Left ventricle myocardium inferior (tissue), 1 donor: ENCODE results near the gene RUFY3. TPM values are rescaled to one million over a fixed set of nuclear protein-coding genes. Genes with fewer than 3 reads are reported as not detected.
"Not testable (repeated sequence)": the region's sequence is repeated elsewhere in the genome, so short reads cannot be mapped to it uniquely, and the experiment has no call there.

ENCODE experiments used
- DNase-seq: peaks from one replicate; pipeline ENCODE4 v3.0.0-alpha.2; 2020
- H3K27ac ChIP-seq: fragments of 200-600 bp; replicated peaks from 2 replicates; pipeline ENCODE4 v1.8.0; 2021
- H3K27me3 ChIP-seq: fragments of 200-600 bp; 2 replicates; pipeline ENCODE4 v1.8.0; 2021; ENCODE audit warnings: low read depth
- H3K36me3 ChIP-seq: fragments of 200-600 bp; 2 replicates; pipeline ENCODE4 v1.8.0; 2021
- H3K4me1 ChIP-seq: fragments of 200-600 bp; 2 replicates; pipeline ENCODE4 v1.8.0; 2021
- H3K4me3 ChIP-seq: fragments of 200-600 bp; 2 replicates; pipeline ENCODE4 v1.8.0; 2021; ENCODE audit warnings: mild to moderate bottlenecking, moderate library complexity
- H3K9me3 ChIP-seq: fragments of 200-600 bp; replicated peaks from 2 replicates; pipeline ENCODE4 v1.8.0; 2021
- intact Hi-C: fragments of 100-400 bp; cut with micrococcal nuclease; formaldehyde crosslinking; loops from one replicate; pipeline ENCODE4 v1.11.0; 2022
- total RNA-seq: library from RNA; stranded (reverse); fragmentation: NEBNext Ultra II Directional; extraction: Animal tissue kit (Norgen Biotek cat#: 25700); gene quantifications from one replicate; pipeline ENCODE4 v1.2.1, GENCODE V29; 2021
- TF ChIP-seq, protein P1 (sequence below): fragments of 200-600 bp; IDR thresholded peaks from 2 replicates; pipeline ENCODE4 v1.8.0; 2021; ENCODE audit warnings: antibody characterized with exemption, mild to moderate bottlenecking, borderline replicate concordance
- donor health status: DM: no; HTN: yes; CAD: no; lungs with severe emphysema.

The RUFY3 gene
- total RNA-seq, 1 donor from 2014 or later, result 20.5 TPM

DNA sequence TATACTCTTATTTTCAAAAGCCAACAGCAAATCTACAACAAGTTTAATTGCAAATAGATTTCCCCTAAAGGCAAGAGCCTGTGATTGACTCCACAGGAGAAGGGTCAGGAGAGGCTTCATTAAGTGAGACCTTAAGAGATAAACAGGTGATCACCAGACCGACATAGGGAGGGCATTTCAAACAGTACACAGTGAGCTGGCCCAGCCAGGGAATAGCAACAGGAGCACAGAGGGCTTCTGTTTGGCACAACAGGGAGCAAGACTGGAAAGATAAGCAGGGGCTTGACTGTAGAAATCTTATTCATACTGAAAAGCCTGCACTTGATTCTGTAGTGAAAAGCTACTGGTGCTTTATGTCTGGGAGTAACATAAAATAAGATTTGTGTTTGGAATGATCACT lies 3.9 kb downstream of the RUFY3 start:
- Histone ChIP-seq H3K27ac (no peak overlapping the region), H3K4me1 (peaks cover 42% of the 10 kb centered on the region), H3K9me3 (no peaks in the 10 kb centered on the region), H3K27me3 (no peaks in the 10 kb centered on the region), H3K4me3 (no peak overlapping the region), H3K36me3 (no peaks in the 10 kb centered on the region)
- DNase-seq, result no peak
- intact Hi-C loops, result no loop called here
- TF ChIP-seq, protein P1, sequence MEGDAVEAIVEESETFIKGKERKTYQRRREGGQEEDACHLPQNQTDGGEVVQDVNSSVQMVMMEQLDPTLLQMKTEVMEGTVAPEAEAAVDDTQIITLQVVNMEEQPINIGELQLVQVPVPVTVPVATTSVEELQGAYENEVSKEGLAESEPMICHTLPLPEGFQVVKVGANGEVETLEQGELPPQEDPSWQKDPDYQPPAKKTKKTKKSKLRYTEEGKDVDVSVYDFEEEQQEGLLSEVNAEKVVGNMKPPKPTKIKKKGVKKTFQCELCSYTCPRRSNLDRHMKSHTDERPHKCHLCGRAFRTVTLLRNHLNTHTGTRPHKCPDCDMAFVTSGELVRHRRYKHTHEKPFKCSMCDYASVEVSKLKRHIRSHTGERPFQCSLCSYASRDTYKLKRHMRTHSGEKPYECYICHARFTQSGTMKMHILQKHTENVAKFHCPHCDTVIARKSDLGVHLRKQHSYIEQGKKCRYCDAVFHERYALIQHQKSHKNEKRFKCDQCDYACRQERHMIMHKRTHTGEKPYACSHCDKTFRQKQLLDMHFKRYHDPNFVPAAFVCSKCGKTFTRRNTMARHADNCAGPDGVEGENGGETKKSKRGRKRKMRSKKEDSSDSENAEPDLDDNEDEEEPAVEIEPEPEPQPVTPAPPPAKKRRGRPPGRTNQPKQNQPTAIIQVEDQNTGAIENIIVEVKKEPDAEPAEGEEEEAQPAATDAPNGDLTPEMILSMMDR, result no peak

DNA sequence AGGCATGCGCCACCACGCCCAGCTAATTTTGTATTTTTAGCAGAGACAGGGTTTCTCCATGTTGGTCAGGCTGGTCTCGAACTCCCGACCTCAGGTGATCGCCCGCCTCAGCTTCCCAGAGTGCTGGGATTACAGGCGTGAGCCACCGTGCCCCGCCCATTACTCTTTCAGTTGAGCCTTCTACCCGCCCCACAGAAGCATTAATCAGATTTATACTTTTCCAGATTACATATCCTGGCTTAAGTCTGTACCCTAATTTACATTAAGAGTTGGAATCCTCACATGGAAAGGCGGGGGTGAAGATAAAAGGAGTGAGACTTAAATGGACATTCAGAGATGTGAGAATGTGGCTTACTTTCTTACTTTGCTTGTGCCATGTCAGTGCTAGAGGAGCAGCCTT lies 4.8 kb downstream of the RUFY3 start:
- H3K36me3 ChIP-seq, H3K27ac ChIP-seq, H3K4me3 ChIP-seq, H3K9me3 ChIP-seq, intact Hi-C loops, DNase-seq, H3K27me3 ChIP-seq: not testable (repeated sequence)
- H3K4me1 ChIP-seq, result peaks cover 47% of the 10 kb centered on the region

DNA sequence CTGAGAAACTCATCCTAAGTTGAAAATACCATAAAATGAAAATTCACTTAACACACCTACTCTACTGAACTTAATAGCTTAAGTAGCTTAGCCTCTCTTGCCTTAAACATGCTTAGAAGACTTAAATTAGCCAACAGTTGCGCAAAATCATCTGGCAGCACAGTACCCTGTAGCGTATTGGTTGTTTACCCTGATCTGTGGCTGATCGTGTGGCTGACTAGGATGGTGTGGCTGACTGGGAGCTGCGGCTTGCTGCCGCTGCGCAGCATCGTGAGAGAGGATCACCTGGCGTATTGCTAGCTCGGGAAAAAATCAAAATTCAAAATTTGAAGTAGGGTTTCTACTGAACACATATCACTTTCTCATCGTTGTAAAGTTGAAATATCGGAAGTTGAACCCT lies 6.3 kb downstream of the RUFY3 start:
- Histone ChIP-seq H3K27me3 (no peaks in the 10 kb centered on the region), H3K36me3 (no peaks in the 10 kb centered on the region), H3K9me3 (no peaks in the 10 kb centered on the region), H3K27ac (no peak overlapping the region), H3K4me1 (peaks cover 39% of the 10 kb centered on the region), H3K4me3 (no peak overlapping the region)
- TF ChIP-seq, protein P1, result no peak
- DNase-seq, result no peak
- intact Hi-C loops, result no loop called here

DNA sequence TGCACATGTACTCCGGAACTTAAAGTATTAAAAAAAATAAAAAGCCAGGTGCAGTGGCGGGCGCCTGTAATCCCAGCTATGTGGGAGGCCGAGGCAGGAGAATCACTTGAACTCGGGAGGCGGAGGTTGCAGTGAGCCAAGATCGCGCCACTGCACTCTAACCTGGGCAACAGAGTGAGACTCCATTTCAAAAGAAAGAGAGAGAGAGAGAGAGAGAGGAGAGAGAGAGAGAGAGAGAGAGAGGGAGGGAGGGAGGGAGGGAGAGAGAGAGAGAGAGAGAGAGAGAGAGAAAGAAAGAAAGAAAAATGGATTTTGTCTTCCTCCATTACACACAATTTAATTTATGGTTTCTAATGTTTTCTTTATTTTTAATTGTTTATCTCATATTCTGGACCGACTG lies 11.1 kb downstream of the RUFY3 start:
- intact Hi-C loops, result not testable (repeated sequence)

DNA sequence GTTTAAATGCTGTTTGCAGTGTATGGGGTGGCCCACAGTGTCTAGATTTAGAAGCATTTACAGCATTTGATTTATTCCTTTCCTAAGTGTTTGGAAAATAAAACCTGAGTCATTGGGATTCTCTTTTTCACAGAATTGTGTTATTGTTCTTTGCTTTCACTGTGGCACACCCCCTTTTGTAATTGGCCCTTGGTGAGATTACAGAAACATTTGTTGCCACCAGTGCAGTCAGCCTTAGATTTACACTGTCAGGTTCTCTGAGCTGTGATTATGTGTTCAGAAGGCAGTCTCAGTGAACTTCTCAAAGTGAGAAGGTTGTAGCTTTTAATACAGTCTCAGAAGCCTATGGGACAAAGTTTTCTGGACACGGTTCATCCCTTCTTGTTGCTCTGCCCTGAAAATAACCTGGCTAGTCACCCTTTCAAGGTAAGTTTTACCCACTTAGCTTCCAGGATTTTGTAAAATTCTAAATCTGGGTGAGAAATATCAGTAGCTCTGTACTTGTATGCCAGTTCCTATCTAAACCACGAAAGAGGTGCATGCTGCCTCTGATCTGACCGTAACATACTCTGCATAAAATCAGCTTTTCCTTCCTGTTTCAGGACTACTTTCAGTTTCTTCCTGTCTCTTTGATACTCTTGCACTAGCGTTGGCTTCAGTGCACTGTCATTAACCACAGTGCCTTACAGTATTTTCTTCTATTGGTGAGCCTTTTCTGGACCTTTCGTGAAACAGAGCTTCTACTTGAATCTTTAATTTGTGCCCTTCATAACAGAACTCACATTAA lies 12.6 kb downstream of the RUFY3 start:
- no peak for DNase-seq
- peaks cover 41% of the 10 kb centered on the region for H3K4me1 ChIP-seq
- H3K9me3 ChIP-seq, result no peaks in the 10 kb centered on the region
- TF ChIP-seq, protein P1, result no peak
- no peaks in the 10 kb centered on the region for H3K27me3 ChIP-seq
- intact Hi-C loops, result no loop called here
- peak overlapping the region; percentile 59 for H3K4me3 ChIP-seq
- H3K36me3 ChIP-seq, result no peaks in the 10 kb centered on the region
- peak overlapping the region; percentile 73 for H3K27ac ChIP-seq

More for the DNA sequence above, 11.1 kb downstream of the RUFY3 start:
- not testable (repeated sequence) for DNase-seq, H3K36me3 ChIP-seq, H3K4me3 ChIP-seq, H3K9me3 ChIP-seq, H3K27ac ChIP-seq, H3K27me3 ChIP-seq
- H3K4me1 ChIP-seq, result peaks cover 43% of the 10 kb centered on the region

DNA sequence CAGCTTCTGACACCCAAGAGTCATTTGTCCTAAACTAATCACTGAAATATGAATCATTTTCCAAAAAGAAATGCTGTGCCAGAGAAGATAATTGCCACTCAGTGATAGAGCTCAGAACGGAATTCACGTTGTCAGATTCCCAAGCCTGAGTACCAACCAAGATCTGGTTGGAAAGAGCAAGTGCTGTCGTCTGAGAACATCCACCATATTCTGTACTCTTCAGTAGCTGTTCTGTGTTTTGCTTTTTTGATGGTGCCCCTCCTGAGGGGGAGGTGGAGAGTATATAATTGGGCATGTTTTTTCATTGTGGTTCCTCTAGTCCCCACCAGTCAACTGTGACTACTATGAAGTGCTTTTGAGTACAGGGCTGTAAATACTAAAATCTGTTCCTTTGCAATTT lies 13.2 kb downstream of the RUFY3 start:
- Histone ChIP-seq H3K27ac (peak overlapping the region; percentile 73), H3K4me1 (peaks cover 41% of the 10 kb centered on the region), H3K27me3 (no peaks in the 10 kb centered on the region), H3K4me3 (peak overlapping the region; percentile 59), H3K9me3 (no peaks in the 10 kb centered on the region), H3K36me3 (no peaks in the 10 kb centered on the region)
- DNase-seq, result no peak
- intact Hi-C loops, result no loop called here
- TF ChIP-seq, protein P1, result no peak
